Ovary (tissue), 3 donors: ENCODE measurements around the gene ACO2.

Source experiments
- CTCF ChIP-seq, 3 donors: fragments of 450-650 bp in 2 of 3; fragments of 200-600 bp in 1 of 3; IDR thresholded peaks; one replicate each; pipeline versions ENCODE4 v1.5.1 to v1.8.0; 2016 to 2022; ENCODE audit warnings: antibody characterized with exemption in 3 of 3, mild to moderate bottlenecking in 1 of 3
- EP300 ChIP-seq: sonication (generic); formaldehyde crosslinking; IDR thresholded peaks from one replicate; pipeline ENCODE4 v1.6.1; 2017; ENCODE audit warnings: antibody characterized with exemption
- POLR2A ChIP-seq: fragments of 450-650 bp; IDR thresholded peaks from one replicate; pipeline ENCODE4 v1.6.1; 2017; ENCODE audit warnings: antibody characterized with exemption, mild to moderate bottlenecking, moderate library complexity
- donor health status: DM: no; HTN: no; CAD: no.

- TF ChIP-seq POLR2A: no peak
- no peak for TF ChIP-seq CTCF (IDR thresholded peaks at IDR 0.05)
- TF ChIP-seq EP300: no peak
These were observed 69.7 kb downstream of the ACO2 start for GRCh38 chr22:41538583-41538982.
